GM12892 (cell line): Measurements from ENCODE around the gene TMEM187.

ENCODE experiments used
- DNase-seq: peaks from one replicate; pipeline ENCODE4 v3.0.0; 2011; ENCODE audit not compliant: insufficient read length
- FAIRE-seq: peaks from 2 replicates; lab custom pipeline; 2011; peaks lifted over from hg19 to GRCh38; lab: Jason Lieb, UNC
- POLR2A ChIP-seq: IDR thresholded peaks from 2 replicates; pipeline ENCODE4 v1.6.1; 2011; ENCODE audit warnings: low read depth, low read length, control low read depth
- POLR2AphosphoS5 ChIP-seq: IDR thresholded peaks from 2 replicates; pipeline ENCODE4 v1.6.1; 2011; ENCODE audit warnings: low read depth, low read length, control low read depth
- TAF1 ChIP-seq: IDR thresholded peaks from 2 replicates; pipeline ENCODE4 v1.6.1; 2011; ENCODE audit warnings: low read depth, mild to moderate bottlenecking, control low read depth, low read length, borderline replicate concordance

Gene TMEM187

GRCh38 chrX:153927922-153928760 is 44.4 kb upstream of the TMEM187 start:
- TF ChIP-seq TAF1 (peak; percentile 46; the same call in 1 of the 2 replicates), POLR2AphosphoS5 (peak; percentile 81), POLR2A (peak; percentile 70)
- FAIRE-seq (peak; percentile 100), DNase-seq (peak; percentile 99)

- TF ChIP-seq POLR2AphosphoS5 (no peak), TAF1 (no peak), POLR2A (no peak)
- DNase-seq: no peak
- FAIRE-seq: peak; percentile 61
Observed at GRCh38 chrX:153928846-153929245, 43.7 kb upstream of the TMEM187 start.

- FAIRE-seq: no peak
- TF ChIP-seq POLR2A: no peak; the same call in 1 of the 2 replicates
- no peak for TF ChIP-seq TAF1
- TF ChIP-seq POLR2AphosphoS5: no peak
- DNase-seq: no peak
Observed at GRCh38 chrX:153929576-153929975, 43.0 kb upstream of the TMEM187 start.

GRCh38 chrX:153930011-153930910 is 42.3 kb upstream of the TMEM187 start:
- FAIRE-seq (no peak), DNase-seq (no peak)
- no peak for TF ChIP-seq POLR2AphosphoS5
- TF ChIP-seq POLR2A: no peak
- no peak for TF ChIP-seq TAF1

GRCh38 chrX:153931151-153931550 is 41.4 kb upstream of the TMEM187 start:
- DNase-seq (no peak), FAIRE-seq (no peak)
- TF ChIP-seq POLR2AphosphoS5 (no peak), TAF1 (no peak), POLR2A (no peak)

DNA sequence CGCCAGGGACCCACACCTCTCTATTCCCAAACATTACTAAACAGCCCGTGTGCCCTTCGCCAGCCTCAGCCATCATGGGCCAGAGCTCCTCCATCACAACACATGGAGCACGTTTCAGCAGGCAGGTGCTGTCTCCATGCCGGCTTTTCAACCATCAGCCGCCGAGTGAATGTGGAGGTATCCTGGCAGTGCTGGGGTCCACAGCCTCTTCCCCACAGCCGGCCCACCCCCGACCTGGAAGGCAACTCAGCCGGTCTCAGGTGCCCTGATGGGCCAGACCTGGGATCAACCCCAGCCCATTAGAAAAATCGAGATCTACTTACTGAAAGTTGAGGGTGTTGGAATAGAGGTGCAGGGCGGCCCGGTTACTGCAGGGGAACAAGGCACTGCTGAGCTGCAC is 40.8 kb upstream of the TMEM187 start:
- no peak for TF ChIP-seq POLR2AphosphoS5
- no peak for TF ChIP-seq POLR2A
- no peak for TF ChIP-seq TAF1
- FAIRE-seq (no peak), DNase-seq (no peak)

DNA sequence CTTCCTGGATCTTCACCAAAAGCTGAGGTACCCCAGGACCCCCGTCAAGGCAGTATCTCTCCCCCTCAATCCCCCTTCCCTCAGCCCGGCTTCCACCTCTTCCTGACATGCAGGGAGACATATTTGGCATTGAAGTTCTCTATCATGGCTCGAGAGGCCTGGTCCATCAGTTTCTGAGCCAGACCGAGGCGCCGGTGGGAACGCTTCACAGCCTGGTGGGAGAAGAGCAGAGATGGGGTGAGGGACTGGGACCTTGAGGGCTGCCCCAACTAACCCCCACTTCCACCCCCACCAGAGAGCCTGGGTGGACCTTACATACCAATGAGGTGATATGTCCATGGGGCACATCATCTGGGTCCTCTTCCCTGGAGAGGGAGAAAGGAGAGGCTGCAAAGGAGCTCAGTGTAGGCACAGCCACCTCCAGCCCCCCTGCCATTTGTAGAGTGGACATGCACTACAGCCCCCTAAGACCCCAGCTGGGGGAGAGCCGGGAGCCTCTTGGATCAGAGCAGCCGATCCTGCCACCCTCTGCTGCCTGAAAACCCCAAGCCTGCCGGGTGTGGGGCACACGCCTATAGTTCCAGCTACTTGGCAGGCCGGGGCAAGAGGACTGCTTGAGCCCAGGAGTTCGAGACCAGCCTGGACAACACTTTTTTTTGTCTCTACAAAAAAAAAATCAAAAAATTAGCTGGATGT is 40.2 kb upstream of the TMEM187 start:
- TF ChIP-seq TAF1: no peak
- no peak for TF ChIP-seq POLR2A
- TF ChIP-seq POLR2AphosphoS5: no peak
- FAIRE-seq: no peak

GRCh38 chrX:153933748-153934147 is 38.8 kb upstream of the TMEM187 start:
- FAIRE-seq (no peak), DNase-seq (no peak)
- TF ChIP-seq POLR2AphosphoS5 (no peak), TAF1 (no peak), POLR2A (no peak)

More for the DNA sequence above, 40.2 kb upstream of the TMEM187 start:
- DNase-seq: no peak

DNA sequence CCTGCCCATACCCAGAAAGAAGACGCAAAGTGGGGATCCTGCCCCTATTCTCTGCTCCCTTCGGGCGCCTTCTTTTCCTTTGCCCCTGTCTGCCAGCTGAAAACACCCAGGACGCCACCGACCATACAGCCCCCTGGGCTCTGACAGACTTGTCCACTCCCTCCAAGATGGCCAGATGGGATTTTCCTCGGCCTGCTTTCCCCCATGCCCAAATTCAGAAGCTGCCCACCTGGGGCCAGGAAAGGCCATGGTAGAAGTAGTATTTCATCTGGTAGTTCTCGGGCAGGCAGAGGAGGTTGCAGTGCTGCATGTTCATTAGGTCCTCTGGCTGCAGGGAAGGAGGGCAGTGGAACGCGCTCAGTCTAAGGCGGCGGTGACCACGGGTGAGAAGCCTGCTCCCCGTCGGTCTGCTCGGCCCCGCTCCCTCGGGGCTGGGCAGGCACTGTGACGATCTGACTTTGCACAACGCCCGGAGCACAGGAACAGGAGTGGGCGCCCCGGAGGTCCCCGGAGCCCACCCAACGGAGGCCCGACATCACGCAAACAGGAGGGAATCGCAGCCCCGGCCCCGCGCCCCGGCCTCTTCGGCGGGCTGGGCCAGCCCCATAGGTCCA is 38.3 kb upstream of the TMEM187 start:
- peak; percentile 24 for FAIRE-seq
- DNase-seq: no peak

DNA sequence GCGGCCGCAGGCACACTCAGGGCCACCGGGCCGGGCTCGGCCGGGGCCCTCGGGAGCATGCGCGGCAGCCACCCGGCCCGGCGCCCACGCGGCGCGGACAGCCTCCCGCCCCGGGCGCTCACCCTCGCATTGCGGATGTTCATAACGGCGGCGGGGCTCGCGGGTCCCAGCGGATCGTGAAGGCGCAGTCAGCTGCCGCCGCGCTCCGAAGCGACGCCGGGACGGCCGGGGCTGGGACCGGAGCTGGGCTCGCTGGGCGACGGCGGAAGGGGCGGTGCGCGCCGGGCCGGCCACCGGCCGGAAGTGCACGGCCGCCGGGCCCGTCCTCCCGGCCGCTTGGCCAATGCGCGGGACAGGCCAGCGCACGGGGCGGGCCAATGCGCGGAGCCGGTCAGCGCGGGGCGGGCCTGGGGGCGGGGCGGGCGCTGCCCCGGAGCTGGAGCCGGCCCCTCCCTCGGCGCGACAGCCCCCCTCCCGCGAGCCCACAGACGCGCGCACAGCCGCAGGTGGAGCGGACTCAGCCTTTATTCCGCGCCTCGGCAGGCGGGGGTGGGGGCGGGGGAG is 37.7 kb upstream of the TMEM187 start, which contains the start of gene NAA10:
Gene NAA10, minus strand, starts transcription at position 276 of the 564 bp plus-strand sequence. Its CDS starts 133 bp downstream, at position 143.
- DNase-seq (peak; percentile 97), FAIRE-seq (peak; percentile 97)
- TF ChIP-seq TAF1 (no peak), POLR2A (peak; percentile 55; the same call in 1 of the 2 replicates)

More for the DNA sequence above, 38.3 kb upstream of the TMEM187 start:
- TF ChIP-seq TAF1 (no peak), POLR2A (no peak), POLR2AphosphoS5 (no peak)
